Hepatocyte (in vitro differentiated cells): Measurements from ENCODE around the gene GON7. TPM values are rescaled to one million over a fixed set of nuclear protein-coding genes. Genes with fewer than 3 reads are reported as not detected.

ENCODE experiments used
- DNase-seq: peaks from one replicate; pipeline ENCODE4 v3.0.0-alpha.2; 2016; ENCODE audit warnings: low spot score
- H2AFZ ChIP-seq: fragments of 200-600 bp; sonication (generic); 2 replicates; pipeline ENCODE4 v1.6.0; 2016; ENCODE audit warnings: antibody characterized with exemption, mild to moderate bottlenecking
- H3K27ac ChIP-seq: fragments of 200-600 bp; sonication (generic); 2 replicates; pipeline ENCODE4 v1.5.1; 2016; ENCODE audit warnings: mild to moderate bottlenecking
- H3K27me3 ChIP-seq: fragments of 200-600 bp; sonication (generic); 2 replicates; pipeline ENCODE4 v1.6.1; 2016
- H3K36me3 ChIP-seq: fragments of 200-600 bp; sonication (generic); replicated peaks from 2 replicates; pipeline ENCODE4 v1.5.1; 2016; ENCODE audit warnings: low read depth; ENCODE audit not compliant: insufficient read depth
- H3K4me1 ChIP-seq: fragments of 200-600 bp; sonication (generic); 2 replicates; pipeline ENCODE4 v1.5.1; 2016; ENCODE audit warnings: mild to moderate bottlenecking, moderate library complexity; ENCODE audit not compliant: insufficient read depth
- H3K4me2 ChIP-seq: fragments of 200-600 bp; sonication (generic); 2 replicates; pipeline ENCODE4 v1.6.0; 2016
- H3K4me3 ChIP-seq: fragments of 200-600 bp; sonication (generic); 2 replicates; pipeline ENCODE4 v1.5.1; 2016; ENCODE audit warnings: mild to moderate bottlenecking
- H3K79me2 ChIP-seq: fragments of 200-600 bp; sonication (generic); 2 replicates; pipeline ENCODE4 v1.6.0; 2017; ENCODE audit warnings: mild to moderate bottlenecking
- H3K9me2 ChIP-seq: fragments of 200-600 bp; sonication (generic); replicated peaks from 2 replicates; pipeline ENCODE4 v1.6.0; 2017; ENCODE audit warnings: mild to moderate bottlenecking; ENCODE audit not compliant: insufficient read depth
- H3K9me3 ChIP-seq: fragments of 200-600 bp; sonication (generic); 2 replicates; pipeline ENCODE4 v1.5.1; 2016; ENCODE audit warnings: low read depth, mild to moderate bottlenecking
- H4K20me1 ChIP-seq: fragments of 200-600 bp; sonication (generic); 2 replicates; pipeline ENCODE4 v1.6.0; 2016; ENCODE audit warnings: mild to moderate bottlenecking; ENCODE audit not compliant: insufficient read depth, poor library complexity, severe bottlenecking
- EZH2 ChIP-seq: fragments of 200-600 bp; sonication (generic); IDR thresholded peaks from 2 replicates; pipeline ENCODE4 v1.6.1; 2016; ENCODE audit warnings: antibody characterized with exemption, mild to moderate bottlenecking, borderline replicate concordance
- EZH2phosphoT487 ChIP-seq: fragments of 200-600 bp; sonication (generic); IDR thresholded peaks from one replicate; pipeline ENCODE4 v1.6.1; 2018; ENCODE audit warnings: antibody characterized with exemption, mild to moderate bottlenecking, low read depth, moderate library complexity; ENCODE audit not compliant: unreplicated experiment, severe bottlenecking
- WGBS: methylation state at CpG from one replicate; pipeline ENCODE4 v1.1.6; 2016; ENCODE audit warnings: low lambda C conversion rate; ENCODE audit errors: missing lambda C conversion rate; 5-methylcytosine and 5-hydroxymethylcytosine counted together
- polyA plus RNA-seq: library from polyadenylated mRNA; unstranded; fragments of >200 nt; fragmentation: Nextera tagmentation; extraction: Ambion mirVana; gene quantifications from 2 replicates; pipeline ENCODE4 v1.2.1, GENCODE V29; 2016
- total RNA-seq: library from RNA; depleted of rRNA; stranded (reverse); fragments of >200 nt; gene quantifications from 2 replicates; pipeline ENCODE4 v1.2.3, GENCODE V29; 2014
- TF ChIP-seq, protein P1 (sequence below): fragments of 200-600 bp; sonication (generic); IDR thresholded peaks from 2 replicates; pipeline ENCODE4 v1.5.1; 2016; ENCODE audit warnings: antibody characterized with exemption, mild to moderate bottlenecking; ENCODE audit not compliant: poor library complexity

The GON7 gene
- total and polyA plus RNA-seq, 2 experiments from 2014 or later = 13.7 to 22.7 TPM

DNA sequence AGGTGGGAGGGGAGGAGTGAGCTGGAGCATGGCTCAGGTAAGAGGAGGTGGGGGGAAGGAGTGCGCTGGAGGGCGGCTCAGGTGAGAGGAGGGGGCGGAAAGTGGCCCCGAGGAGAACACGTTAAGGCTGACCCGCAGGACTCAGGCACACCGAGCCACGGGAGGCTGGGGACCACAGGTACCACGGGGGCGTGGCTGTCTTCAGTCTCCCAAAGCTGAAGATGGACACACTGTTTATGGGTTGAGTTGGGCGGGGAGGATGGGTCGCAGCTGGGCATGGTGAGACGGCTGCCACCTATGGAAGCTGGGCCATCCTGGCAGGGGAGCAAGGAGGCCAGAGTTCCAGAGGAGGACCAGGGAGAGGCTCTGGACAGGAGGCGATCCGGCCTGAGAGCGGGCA lies 23.7 kb upstream of the GON7 start:
- no peaks in the 10 kb centered on the region for H4K20me1 ChIP-seq
- H3K4me2 ChIP-seq = no peak overlapping the region
- no peak overlapping the region for H3K27ac ChIP-seq
- H3K36me3 ChIP-seq = no peaks in the 10 kb centered on the region
- H3K79me2 ChIP-seq = no peaks in the 10 kb centered on the region
- TF ChIP-seq, protein P1, sequence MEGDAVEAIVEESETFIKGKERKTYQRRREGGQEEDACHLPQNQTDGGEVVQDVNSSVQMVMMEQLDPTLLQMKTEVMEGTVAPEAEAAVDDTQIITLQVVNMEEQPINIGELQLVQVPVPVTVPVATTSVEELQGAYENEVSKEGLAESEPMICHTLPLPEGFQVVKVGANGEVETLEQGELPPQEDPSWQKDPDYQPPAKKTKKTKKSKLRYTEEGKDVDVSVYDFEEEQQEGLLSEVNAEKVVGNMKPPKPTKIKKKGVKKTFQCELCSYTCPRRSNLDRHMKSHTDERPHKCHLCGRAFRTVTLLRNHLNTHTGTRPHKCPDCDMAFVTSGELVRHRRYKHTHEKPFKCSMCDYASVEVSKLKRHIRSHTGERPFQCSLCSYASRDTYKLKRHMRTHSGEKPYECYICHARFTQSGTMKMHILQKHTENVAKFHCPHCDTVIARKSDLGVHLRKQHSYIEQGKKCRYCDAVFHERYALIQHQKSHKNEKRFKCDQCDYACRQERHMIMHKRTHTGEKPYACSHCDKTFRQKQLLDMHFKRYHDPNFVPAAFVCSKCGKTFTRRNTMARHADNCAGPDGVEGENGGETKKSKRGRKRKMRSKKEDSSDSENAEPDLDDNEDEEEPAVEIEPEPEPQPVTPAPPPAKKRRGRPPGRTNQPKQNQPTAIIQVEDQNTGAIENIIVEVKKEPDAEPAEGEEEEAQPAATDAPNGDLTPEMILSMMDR = no peak
- TF ChIP-seq EZH2phosphoT487 = no peak
- no peak for TF ChIP-seq EZH2
- no peaks in the 10 kb centered on the region for H3K4me1 ChIP-seq
- no peak overlapping the region for H3K4me3 ChIP-seq
- WGBS = 96% methylated on average over 16 of the region's 16 CpGs
- H2AFZ ChIP-seq = no peak overlapping the region
- no peaks in the 10 kb centered on the region for H3K9me3 ChIP-seq
- no peak for DNase-seq
- H3K27me3 ChIP-seq = no peaks in the 10 kb centered on the region
- H3K9me2 ChIP-seq = no peaks in the 10 kb centered on the region

DNA sequence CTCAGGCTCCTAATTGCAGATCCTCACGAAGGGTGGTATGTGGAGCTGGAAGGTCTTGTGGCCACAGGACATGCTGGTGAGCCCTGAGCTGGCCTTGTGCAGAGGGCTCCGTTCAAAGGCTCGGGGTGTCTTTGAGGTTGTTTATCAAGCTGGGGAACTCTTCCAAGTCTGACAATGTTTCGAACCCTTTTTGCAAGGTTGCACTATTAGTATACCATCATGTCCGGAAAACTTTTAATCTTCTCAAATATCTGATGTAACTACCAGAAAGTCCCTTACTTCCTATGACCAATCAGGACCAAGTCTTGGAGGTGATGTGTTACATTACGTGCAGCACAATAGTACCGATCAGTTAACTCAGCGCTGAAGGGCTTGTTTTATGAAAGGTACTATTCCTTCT lies 21.7 kb upstream of the GON7 start:
- no peaks in the 10 kb centered on the region for H3K27me3 ChIP-seq
- TF ChIP-seq EZH2 = no peak
- TF ChIP-seq, protein P1 = no peak
- no peak for TF ChIP-seq EZH2phosphoT487
- no peak overlapping the region for H3K4me3 ChIP-seq
- H3K9me3 ChIP-seq = no peaks in the 10 kb centered on the region
- no peaks in the 10 kb centered on the region for H3K36me3 ChIP-seq
- no peak overlapping the region for H3K27ac ChIP-seq
- H3K4me1 ChIP-seq = no peaks in the 10 kb centered on the region
- DNase-seq = no peak
- no peaks in the 10 kb centered on the region for H3K9me2 ChIP-seq
- no peaks in the 10 kb centered on the region for H4K20me1 ChIP-seq
- no peak overlapping the region for H3K4me2 ChIP-seq
- no peak overlapping the region for H2AFZ ChIP-seq
- H3K79me2 ChIP-seq = no peaks in the 10 kb centered on the region
- 95% methylated on average over 8 of the region's 8 CpGs for WGBS

DNA sequence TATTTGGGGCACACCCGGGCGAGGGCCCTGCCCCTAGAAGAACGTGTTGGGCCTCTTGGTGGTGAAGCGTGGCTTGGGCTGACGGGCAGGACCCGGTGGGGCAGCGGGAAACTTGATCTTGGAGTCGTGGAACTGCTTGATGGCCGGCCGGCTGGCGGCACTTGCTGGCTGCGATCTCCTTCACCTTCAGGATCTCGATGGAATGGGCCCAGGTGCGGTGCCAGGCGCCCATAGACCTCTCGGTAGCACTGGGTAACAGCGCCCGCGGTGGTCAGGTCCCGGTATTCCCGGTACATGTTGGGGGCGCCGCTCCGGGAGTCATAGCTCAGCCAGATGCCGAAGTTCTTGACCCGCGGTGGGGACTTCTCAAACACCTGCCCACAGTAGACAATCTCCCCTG lies 16.7 kb upstream of the GON7 start:
- Histone ChIP-seq H3K79me2 (no peaks in the 10 kb centered on the region), H3K9me2 (no peaks in the 10 kb centered on the region), H4K20me1 (no peaks in the 10 kb centered on the region), H3K4me1 (no peaks in the 10 kb centered on the region), H3K4me2 (no peak overlapping the region), H3K9me3 (no peaks in the 10 kb centered on the region), H3K4me3 (no peak overlapping the region), H3K36me3 (no peaks in the 10 kb centered on the region), H2AFZ (no peak overlapping the region), H3K27me3 (no peaks in the 10 kb centered on the region), H3K27ac (no peak overlapping the region)
- TF ChIP-seq EZH2 (no peak), EZH2phosphoT487 (no peak)
- TF ChIP-seq, protein P1 = no peak
- no peak for DNase-seq
- WGBS = 99% methylated on average over 27 of the region's 27 CpGs

DNA sequence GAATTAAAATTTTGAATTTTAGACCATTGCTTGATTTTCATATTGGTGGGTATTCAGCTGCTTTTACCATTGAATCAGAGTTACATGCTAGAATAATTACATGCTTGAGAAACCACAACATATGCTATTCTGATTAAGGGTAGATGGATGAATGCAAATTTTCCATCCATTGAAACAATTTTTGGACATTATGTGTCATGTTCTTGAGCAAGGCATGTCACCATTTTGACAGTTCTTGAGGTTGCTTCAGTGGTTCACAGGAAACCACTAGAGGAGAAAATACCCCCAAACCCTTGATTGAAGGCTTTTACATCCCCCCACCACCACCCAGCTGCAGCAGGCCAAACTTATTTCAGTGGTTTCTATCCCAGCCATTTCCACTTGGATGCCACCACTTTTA lies 13.6 kb upstream of the GON7 start:
- no peak for DNase-seq
- Histone ChIP-seq H3K9me2 (no peaks in the 10 kb centered on the region), H4K20me1 (no peaks in the 10 kb centered on the region), H3K27me3 (no peaks in the 10 kb centered on the region), H3K27ac (no peak overlapping the region), H2AFZ (no peak overlapping the region), H3K36me3 (no peaks in the 10 kb centered on the region), H3K79me2 (no peaks in the 10 kb centered on the region), H3K4me2 (no peak overlapping the region), H3K9me3 (no peaks in the 10 kb centered on the region), H3K4me1 (no peaks in the 10 kb centered on the region), H3K4me3 (no peak overlapping the region)
- TF ChIP-seq EZH2 (no peak), EZH2phosphoT487 (no peak)
- TF ChIP-seq, protein P1 = no peak
